ENCODE results near the gene P2RY12.
"Not testable (repeated sequence)": the region's sequence is repeated elsewhere in the genome, so short reads cannot be mapped to it uniquely, and the experiment has no call there.

DNA sequence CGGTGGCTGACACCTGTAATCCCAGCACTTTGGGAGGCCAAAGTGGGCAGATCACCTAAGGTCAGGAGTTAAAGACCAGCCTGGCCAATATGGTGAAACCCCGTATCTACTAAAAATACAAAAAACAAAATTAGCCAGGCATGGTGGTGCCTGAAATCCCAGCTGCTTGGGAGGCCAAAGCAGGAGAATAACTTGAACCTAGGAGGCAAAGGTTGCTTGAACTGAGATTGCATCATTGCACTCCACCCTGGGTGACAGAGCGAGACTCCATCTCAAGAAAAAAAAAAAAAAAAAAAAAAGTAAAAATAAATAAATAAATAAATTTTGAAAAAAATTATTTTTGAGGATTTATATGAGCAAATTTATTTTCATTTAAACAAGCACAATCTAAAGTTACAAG, 7.6 kb upstream of the P2RY12 start:
- TF ChIP-seq TAF1, SPI1, POLR2AphosphoS5, POLR2A, POU2F2 (IDR thresholded peaks at IDR 0.05; ENCODE audit: low read depth, low read length): not testable (repeated sequence)
